Chondrocyte (in vitro differentiated cells): ENCODE measurements around the gene SPOCK1. TPM values are rescaled to one million over a fixed set of nuclear protein-coding genes. Genes with fewer than 3 reads are reported as not detected.

Experiments used
- DNase-seq: peaks from one replicate; pipeline ENCODE4 v3.0.0; 2021; ENCODE audit warnings: mixed read lengths, low spot score
- H3K27ac Mint-ChIP-seq: one replicate; pipeline ENCODE4 v1.8.0; 2021; ENCODE audit warnings: mild to moderate bottlenecking, moderate library complexity, mixed read lengths; ENCODE audit not compliant: unreplicated experiment
- H3K27me3 Mint-ChIP-seq: 2 replicates; pipeline ENCODE4 v1.8.0; 2021; ENCODE audit warnings: low read depth, mixed read lengths
- H3K36me3 Mint-ChIP-seq: 2 replicates; pipeline ENCODE4 v1.8.0; 2021; ENCODE audit warnings: low read depth, mixed read lengths
- H3K4me1 Mint-ChIP-seq: 2 replicates; pipeline ENCODE4 v1.8.0; 2021; ENCODE audit warnings: low read depth, mild to moderate bottlenecking, mixed read lengths
- H3K4me3 Mint-ChIP-seq: one replicate; pipeline ENCODE4 v1.8.0; 2021; ENCODE audit warnings: mild to moderate bottlenecking, moderate library complexity, mixed read lengths; ENCODE audit not compliant: unreplicated experiment
- H3K9me3 Mint-ChIP-seq: 2 replicates; pipeline ENCODE4 v1.8.0; 2021; ENCODE audit warnings: low read depth, mixed read lengths
- CTCF ChIP-seq: fragments of 200-600 bp; sonication (generic); IDR thresholded peaks from 2 replicates; pipeline ENCODE4 v1.5.0; 2021; ENCODE audit warnings: antibody characterized with exemption, mild to moderate bottlenecking, moderate library complexity
- total RNA-seq: library from RNA; stranded (reverse); gene quantifications from 3 replicates; pipeline ENCODE4 v1.2.1, GENCODE V29; 2021

Gene SPOCK1
- total RNA-seq, 1 donor from 2014 or later = 127 TPM

GRCh38 chr5:137341831-137342230 is 157.3 kb downstream of the SPOCK1 start:
- no peaks in the 10 kb centered on the region for H3K27me3 Mint-ChIP-seq
- H3K4me3 Mint-ChIP-seq = no peak overlapping the region
- H3K27ac Mint-ChIP-seq = no peak overlapping the region
- no peak for DNase-seq
- TF ChIP-seq CTCF = no peak
- peaks cover 11% of the 10 kb centered on the region for H3K4me1 Mint-ChIP-seq
- H3K36me3 Mint-ChIP-seq = no peaks in the 10 kb centered on the region
- no peaks in the 10 kb centered on the region for H3K9me3 Mint-ChIP-seq

- Mint-ChIP-seq H3K9me3 (no peaks in the 10 kb centered on the region), H3K36me3 (no peaks in the 10 kb centered on the region), H3K27ac (no peak overlapping the region), H3K4me3 (no peak overlapping the region), H3K27me3 (no peaks in the 10 kb centered on the region), H3K4me1 (peaks cover 19% of the 10 kb centered on the region)
- DNase-seq = no peak
- TF ChIP-seq CTCF = no peak
Observed at GRCh38 chr5:137340881-137341280, 158.2 kb downstream of the SPOCK1 start.

DNA sequence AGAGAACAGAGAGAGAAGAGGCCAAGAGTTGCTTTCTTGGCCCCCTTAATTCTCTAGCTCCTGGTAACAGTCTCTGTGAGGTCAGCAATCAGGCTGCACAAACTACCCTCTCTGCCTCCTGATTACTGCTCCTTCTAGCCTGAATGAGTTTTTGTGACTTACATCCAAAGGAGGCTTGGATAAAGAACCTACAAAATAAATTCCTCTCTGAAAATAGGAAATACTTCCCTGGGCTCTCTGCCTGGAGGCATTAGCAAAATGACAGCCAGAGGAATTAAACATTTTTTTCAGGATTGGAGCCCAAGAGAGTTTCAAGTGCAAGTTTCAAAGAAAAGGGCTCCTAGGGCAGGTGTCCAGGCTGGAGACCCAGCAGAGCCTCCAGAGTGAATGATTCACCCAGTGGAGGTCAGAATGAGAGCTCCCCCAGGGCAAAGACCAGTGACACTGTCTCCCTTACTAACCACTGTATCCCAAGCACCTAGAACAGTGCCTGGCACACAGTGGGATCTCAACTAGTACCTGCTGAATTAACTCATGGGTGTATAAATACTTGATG is 162.5 kb downstream of the SPOCK1 start:
- Mint-ChIP-seq H3K27me3 (no peaks in the 10 kb centered on the region), H3K4me3 (no peak overlapping the region), H3K4me1 (peaks cover 9% of the 10 kb centered on the region), H3K9me3 (no peaks in the 10 kb centered on the region), H3K27ac (no peak overlapping the region), H3K36me3 (no peaks in the 10 kb centered on the region)
- no peak for TF ChIP-seq CTCF
- no peak for DNase-seq

GRCh38 chr5:137336161-137336560 is 163.0 kb downstream of the SPOCK1 start:
- no peak for TF ChIP-seq CTCF
- Mint-ChIP-seq H3K4me3 (no peak overlapping the region), H3K27ac (no peak overlapping the region), H3K4me1 (peaks cover 9% of the 10 kb centered on the region), H3K9me3 (no peaks in the 10 kb centered on the region), H3K36me3 (no peaks in the 10 kb centered on the region), H3K27me3 (no peaks in the 10 kb centered on the region)
- DNase-seq = no peak

DNA sequence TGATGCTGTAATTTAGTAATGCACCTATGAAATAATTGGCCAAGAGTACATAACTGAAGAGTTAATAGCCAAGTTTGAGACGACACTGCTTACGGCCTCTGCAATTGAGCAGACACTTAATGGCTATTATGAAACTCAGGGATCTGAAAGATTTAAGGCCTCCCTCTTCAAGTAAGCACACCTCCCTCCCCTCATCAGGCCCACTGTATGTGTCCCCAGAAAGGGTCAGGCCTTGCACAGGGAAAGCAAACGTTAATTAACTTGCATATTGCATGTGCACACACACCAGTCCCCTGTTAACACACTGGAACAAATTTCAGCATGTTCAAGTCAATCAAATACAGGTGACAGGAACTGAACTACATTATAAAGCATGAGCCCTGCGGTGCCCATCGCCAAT is 163.6 kb downstream of the SPOCK1 start:
- H3K27ac Mint-ChIP-seq = no peak overlapping the region
- no peak overlapping the region for H3K4me3 Mint-ChIP-seq
- H3K4me1 Mint-ChIP-seq = peaks cover 9% of the 10 kb centered on the region
- H3K27me3 Mint-ChIP-seq = no peaks in the 10 kb centered on the region
- no peak for DNase-seq
- H3K9me3 Mint-ChIP-seq = no peaks in the 10 kb centered on the region
- H3K36me3 Mint-ChIP-seq = no peaks in the 10 kb centered on the region
- no peak for TF ChIP-seq CTCF
